Hypothalamus (tissue), 51 donors: ENCODE results near the gene MIDN.

ENCODE experiments used
- DNase-seq, 51 donors: peaks; one replicate each; lab custom pipeline; 2025; lab: John Stamatoyannopoulos, UW

MIDN gene

GRCh38 chr19:1277061-1277460, 28.7 kb downstream of the MIDN start:
- DNase-seq, result no peak

GRCh38 chr19:1278074-1278473, 29.7 kb downstream of the MIDN start:
- DNase-seq, result no peak

- DNase-seq, result no peak
Measured at GRCh38 chr19:1278713-1279660, 30.6 kb downstream of the MIDN start.

- DNase-seq, result peak in 48 of 51 donors; percentile 27 to 89 (median 70)
Measured at GRCh38 chr19:1279782-1280341, 31.5 kb downstream of the MIDN start.

GRCh38 chr19:1280636-1281568, 32.5 kb downstream of the MIDN start:
- DNase-seq, result no peak

- no peak for DNase-seq
Measured at GRCh38 chr19:1281569-1282287, 33.3 kb downstream of the MIDN start.

GRCh38 chr19:1282588-1283206, 34.3 kb downstream of the MIDN start:
- no peak for DNase-seq

GRCh38 chr19:1283207-1283916, 35.0 kb downstream of the MIDN start:
- no peak for DNase-seq

GRCh38 chr19:1283917-1284292, 35.5 kb downstream of the MIDN start:
- no peak for DNase-seq

GRCh38 chr19:1284293-1284978, 36.1 kb downstream of the MIDN start:
- DNase-seq, result no peak

- DNase-seq, result no peak
Measured at GRCh38 chr19:1284979-1285736, 36.8 kb downstream of the MIDN start.

GRCh38 chr19:1285737-1286360, 37.5 kb downstream of the MIDN start, which contains the start of gene EFNA2:
Gene EFNA2 (plus strand): TSS chr19:1285873. CDS start chr19:1286169, 296 bp downstream.
- peak in 1 of 51 donors; percentile 29 for DNase-seq

- no peak for DNase-seq
Measured at GRCh38 chr19:1286487-1287353, 38.3 kb downstream of the MIDN start.

- DNase-seq, result no peak
Measured at GRCh38 chr19:1287354-1288225, 39.2 kb downstream of the MIDN start.

- DNase-seq, result no peak
Measured at GRCh38 chr19:1288226-1288612, 39.8 kb downstream of the MIDN start.
